HG03520 (cell line): ENCODE measurements around the gene TCP11L2.

Source experiments
- ATAC-seq: cut with Tn5 transposase; IDR thresholded peaks from one replicate; pipeline ENCODE4 v1.9.1; 2021; ENCODE audit warnings: mild to moderate bottlenecking, moderate library complexity; ENCODE audit not compliant: unreplicated experiment

TCP11L2 gene

DNA sequence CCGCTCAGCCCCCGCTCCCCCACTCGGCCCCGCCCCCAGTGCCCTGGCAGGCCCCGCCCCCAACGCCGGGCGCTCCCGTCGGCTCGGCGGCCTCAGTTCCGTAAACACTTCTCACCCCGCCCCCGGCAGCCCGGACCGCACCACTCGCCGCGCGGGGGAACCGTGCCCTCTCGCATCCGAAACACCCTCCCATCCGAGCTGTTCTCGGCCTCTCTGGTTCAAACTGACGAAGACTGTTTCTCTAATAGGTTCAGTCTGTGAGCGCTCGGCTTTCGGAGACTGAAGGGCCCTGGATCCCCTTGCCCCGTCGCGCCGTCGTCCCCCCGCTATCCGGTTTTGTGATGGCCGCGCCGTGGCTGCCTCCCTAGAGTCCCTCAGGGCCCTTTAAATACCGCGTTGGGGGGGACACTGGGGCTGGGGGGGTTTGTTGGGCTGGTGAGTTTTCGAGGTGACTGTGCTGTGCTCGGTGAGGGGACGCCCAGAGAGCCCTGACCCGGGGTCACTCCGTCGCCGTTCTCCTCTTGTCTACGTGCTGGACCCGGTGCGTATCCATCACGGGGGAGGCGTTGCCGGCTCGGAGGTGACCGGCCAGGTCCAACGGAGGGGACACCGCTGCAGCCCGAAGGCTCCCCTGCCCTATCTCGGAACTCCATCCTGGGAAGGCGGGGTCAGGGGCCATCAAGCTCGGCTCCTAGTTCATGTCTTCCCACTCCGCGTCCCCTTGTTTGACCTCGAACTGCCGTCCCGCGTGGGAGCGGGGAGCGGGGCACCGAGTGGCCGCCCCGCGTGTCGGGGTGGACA lies at the start of gene TCP11L2:
Gene TCP11L2, plus strand, starts transcription at position 333 of the 801 bp plus-strand sequence. CDS start 8,343 bp downstream, outside the sequence.
- ATAC-seq, result peak; percentile 58

DNA sequence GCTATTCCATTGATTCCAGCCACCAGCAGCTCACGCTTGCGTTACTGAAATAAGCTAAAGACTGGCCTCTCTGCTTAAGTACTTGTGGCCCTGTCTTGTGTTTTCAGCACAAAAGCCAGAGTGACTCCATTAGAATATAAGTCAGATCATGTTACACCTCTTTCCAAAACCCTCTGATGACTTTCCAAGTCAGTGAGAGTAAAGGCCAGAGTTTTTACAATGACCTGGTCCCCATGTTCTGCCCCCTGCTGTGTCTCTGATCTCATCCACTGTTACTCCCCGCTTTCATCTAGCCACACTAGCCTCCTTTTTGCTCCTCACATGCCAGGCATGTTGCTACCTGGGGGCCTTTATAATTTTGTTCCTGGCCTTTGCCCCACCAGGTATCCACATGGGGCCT lies 47.8 kb upstream of the TCP11L2 start:
- ATAC-seq, result no peak

GRCh38 chr12:106255493-106255892 lies 47.0 kb upstream of the TCP11L2 start:
- no peak for ATAC-seq

DNA sequence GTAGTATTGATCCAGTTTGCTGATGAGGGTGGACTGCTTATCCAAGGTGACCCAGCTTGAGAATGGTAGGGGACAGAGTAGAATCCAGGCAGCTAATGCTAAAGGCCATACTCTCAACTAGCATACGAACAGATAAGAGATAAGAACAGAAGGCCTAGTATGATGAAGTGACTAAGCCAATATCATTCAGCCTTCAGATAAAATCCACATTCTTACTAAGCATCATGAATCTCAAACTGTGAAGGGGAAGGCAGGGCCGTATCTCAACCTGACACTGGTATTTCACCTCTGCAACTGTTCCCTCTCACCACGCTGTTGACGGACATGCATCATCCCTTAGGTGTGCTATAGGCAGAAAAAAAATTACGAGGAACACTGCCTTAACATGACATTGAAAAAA lies 46.6 kb upstream of the TCP11L2 start:
- ATAC-seq, result no peak

GRCh38 chr12:106256524-106256923 lies 46.0 kb upstream of the TCP11L2 start:
- no peak for ATAC-seq

DNA sequence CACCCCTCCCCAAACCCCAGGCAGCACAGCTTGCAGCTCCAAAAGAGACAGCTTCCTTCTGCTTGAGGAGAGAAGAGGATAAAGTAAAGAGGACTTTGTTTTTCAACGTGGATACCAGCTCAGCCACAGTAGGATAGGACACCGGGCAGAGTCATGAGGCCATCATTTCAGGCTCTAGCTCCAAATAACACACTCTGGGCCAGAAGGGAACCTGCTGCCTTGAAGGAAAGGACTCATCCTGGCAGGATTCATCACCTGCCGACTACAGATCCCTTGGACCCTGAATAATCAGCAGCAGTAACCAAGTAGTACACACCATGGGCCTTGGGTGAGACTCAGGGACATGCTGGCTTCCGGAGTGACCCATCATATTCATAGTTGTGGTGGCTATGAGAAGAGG lies 44.3 kb upstream of the TCP11L2 start:
- ATAC-seq, result no peak

DNA sequence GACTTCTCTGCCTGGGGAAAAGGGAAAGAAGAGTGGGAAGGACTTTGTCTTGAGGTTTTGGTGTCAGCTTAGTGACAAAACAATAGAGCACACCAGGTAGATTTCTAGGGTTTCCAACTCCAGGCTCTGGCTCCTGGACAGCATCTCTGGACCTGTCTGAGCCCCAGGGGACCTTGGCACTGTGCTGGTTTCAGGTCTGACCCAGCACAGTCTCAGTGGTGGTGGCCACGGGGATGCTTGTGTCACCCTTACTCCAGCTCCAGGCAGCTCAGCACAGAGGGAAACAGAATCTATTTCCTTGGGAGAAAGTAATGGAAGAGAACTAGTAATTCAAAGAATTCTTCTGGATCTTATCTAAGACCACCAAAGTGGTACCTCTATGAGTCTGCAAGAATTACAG lies 43.6 kb upstream of the TCP11L2 start:
- no peak for ATAC-seq

DNA sequence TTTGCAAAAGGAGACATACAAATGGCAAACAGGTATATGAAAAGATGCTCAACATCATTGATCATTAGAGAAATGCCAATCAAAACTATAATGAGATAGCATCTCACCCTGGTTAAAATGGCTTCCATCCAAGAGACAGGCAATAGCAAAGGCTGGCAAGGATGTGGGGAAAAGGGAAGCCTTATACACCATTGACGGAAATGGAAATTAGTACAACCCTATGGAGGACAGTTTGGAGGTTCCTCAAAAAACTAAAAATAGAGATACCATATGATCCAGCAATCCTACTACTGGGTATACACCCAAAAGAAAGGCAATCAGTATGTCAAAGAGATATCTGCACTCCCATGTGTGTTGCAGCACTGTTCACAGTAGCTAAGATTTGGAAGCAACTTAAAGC lies 37.4 kb upstream of the TCP11L2 start:
- no peak for ATAC-seq

DNA sequence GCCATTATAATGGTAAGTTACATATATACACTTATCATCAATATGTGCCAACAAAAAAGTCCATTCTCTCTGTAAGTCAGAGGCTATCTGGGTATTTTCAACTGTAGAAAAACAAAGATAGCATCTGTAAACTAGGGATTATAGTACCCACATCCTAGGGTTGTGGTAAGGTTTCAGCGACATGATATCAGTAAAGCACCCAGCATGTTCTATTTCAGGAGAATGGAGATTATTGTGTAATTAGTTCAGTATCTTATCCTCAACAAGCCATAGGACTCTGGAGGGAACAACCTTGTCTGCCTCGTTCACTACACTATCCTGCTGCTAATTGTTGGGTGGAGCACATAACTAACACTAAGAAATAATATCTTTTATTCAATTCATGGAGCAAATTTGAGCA lies 35.0 kb upstream of the TCP11L2 start:
- no peak for ATAC-seq

DNA sequence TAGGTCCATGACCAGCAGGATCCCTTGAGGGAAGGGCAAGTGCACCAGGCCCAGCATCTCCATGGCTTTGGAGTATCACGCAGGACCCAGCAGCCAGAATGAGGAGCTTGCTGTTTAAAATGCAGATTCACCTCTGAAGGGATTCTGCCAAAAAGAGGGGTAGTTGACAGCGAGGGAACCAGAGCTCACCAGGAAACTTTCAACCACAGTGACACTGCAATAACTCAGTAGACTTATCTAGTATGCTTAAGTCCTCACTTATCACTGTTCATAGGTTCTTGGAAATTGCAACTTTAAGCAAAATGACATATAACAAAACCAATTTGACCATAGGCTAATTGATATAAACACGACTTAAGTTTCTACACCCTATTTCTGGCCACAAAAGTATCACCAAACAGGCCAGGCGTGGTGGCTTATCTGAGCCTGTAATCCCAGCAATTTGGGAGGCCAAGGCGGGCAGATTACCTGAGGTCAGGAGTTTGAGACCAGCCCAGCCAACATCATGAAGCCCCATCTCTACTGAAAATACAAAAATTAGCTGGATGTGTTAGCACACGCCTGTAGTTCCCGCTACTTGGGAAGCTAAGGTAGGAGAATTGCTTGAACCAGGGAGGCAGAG lies 33.3 kb upstream of the TCP11L2 start:
- ATAC-seq, result no peak

DNA sequence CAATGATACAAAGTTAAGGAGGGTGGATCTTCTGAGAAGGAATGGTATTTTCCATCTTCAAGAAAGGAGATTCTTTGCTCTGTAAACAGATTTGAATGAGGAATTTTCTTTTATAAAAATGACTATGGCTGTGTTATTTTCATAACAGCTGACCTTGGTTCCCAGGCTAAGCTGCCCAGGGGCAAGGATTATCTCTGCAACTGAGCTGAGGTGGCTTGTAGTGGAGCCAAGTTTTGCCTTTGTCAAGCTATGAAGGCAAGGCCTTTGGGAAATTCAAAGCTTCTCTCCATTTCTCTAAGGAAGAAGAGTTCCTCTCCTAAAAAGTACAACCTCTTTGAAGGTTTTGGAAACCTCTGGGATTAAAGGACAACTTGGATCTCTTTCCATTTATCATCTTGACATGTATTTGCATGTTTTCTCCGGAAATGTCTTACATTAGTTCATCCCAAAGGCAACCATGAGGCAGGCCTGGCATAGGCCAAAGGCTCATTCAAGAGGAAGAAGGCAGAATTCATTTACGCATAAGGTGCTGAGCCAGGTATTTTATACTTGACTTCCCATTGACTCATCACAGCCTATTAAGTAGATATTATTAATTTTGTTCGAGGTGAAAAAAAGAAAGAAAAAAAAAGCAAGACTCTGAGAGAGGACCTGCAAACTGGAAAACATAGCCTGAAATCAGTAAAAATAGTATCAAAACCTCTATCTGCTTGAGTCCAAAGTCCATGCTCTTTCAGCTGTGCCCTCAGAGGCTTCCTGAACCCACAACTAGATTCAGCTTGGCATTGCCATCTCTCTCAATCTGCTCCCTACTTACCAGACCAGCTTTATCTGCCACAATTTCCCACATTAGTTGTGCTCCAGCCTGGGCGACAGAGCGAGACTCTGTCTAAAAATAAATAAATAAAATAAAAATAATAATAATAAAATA lies 30.7 kb upstream of the TCP11L2 start:
- no peak for ATAC-seq

DNA sequence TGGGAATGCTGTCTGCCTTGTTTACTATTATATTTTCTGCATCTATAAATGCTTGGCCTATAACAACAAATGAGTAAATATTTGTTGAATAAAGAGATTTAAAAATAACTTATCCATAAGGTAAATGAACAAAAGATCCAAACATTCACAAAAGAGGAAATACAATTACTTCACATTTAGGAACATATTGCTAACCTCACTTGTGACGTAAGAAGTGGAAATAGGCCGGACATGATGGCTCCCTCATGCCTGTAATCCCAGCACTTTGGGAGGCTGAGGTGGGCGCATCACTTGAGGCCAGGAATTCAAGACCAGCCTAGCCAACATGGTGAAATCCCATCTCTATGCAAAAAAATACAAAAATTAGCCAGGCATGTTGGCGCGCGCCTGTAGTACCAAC lies 29.0 kb upstream of the TCP11L2 start:
- no peak for ATAC-seq

- no peak for ATAC-seq
These were observed 28.5 kb upstream of the TCP11L2 start for GRCh38 chr12:106274012-106274411.

DNA sequence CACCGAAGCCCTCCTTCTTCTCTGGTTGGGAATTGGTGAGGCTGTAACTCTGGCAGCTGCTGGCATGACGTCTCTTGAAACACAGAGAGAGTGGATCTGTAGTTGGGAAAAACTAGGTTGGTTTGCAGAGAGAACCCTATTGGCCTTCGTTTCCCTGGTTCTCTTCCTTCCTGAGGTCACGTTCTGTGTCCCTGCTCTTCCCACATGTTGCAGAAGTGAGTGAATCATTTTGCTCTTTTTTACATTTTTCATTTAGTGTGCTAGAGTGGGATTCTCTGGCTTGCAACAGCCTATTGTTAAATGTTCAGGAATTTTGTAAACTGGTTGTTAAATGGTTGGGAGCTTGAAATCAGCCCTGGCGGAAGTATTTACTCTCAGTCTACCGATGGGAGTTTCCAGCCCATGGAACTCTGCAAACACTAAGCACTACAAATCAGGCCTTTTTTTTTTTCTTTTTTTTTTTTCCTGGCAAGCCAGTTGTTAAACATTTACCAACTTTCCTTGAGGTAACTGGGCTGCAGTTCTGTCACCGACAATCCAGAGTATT lies 27.9 kb upstream of the TCP11L2 start:
- no peak for ATAC-seq

DNA sequence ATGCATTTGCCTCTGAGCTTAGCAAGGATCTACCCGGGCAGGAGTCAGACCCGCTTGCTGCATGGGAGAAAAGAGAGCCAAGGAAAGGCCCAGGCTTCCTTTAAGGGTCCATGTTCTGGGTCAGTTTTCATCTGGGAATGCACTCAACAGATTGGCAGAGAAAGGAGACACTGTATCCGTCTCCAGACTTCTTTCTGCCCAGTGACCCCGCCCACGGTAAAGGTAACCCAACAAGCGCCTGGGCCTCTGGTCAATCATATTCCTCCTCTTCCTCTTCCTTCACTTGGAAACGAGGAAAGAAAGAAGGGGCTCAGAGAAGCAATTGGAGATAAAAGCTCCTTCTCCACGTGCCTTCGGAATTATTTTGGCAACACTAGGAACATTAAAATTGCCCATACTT lies 27.1 kb upstream of the TCP11L2 start:
- no peak for ATAC-seq

DNA sequence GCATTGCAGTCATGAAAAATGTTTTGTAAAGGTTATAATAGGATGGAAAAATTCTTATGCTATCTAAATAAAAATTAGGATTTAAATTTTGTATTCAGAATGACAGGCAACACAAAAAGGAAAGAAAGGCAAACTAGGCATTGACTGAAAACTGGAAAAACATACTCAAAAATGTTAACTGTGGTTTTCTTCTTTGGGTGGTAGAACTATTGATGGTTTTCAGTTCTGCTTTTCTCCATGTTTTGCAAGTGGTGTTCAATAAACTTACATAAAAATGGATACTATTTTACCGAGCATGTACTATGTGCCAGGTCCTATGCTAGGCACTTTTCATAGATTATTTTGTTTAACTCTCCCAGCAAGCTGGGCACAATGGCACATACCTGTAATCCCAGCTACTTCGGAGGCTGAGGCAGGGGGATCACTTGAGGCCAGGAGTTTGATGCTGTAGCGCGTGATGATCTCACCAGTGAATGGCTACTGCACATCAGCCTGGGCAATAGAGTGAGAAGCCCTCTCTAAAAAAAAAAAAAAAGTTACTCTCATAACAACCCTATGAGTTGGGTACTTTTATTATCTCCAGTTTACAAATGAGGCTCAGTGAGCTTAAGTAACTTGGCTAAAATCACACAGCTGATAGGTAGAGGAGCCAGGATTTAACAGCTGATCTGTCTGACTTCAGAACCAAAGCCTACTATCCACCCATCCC lies 26.3 kb upstream of the TCP11L2 start:
- ATAC-seq, result peak; percentile 73

GRCh38 chr12:106280106-106280505 lies 22.4 kb upstream of the TCP11L2 start:
- ATAC-seq, result no peak

- no peak for ATAC-seq
These were observed 21.3 kb upstream of the TCP11L2 start for GRCh38 chr12:106281056-106281782.

DNA sequence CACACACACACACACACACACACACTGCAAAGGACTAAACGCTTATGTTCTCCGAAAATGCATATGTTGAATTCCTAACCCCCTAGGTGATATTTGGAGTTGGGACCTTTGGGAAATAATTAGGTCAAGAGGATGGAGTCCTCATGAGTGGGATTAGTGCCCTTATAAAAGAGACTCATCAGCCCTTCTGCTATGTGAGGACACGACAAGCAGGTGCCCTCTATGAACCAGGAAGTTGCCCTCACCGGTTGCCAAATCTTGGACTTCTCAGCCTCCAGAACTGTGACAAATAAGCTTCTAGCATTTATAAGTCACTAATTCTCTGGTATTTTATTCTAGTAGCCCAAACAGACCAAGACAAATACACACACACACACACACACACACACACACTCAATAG lies 20.7 kb upstream of the TCP11L2 start:
- no peak for ATAC-seq
